ENCODE results near the gene CALD1. TPM values are rescaled to one million over a fixed set of nuclear protein-coding genes. Genes with fewer than 3 reads are reported as not detected.

Gene CALD1
- total and polyA plus RNA-seq, 4 donors, result 48.0 to 226 (median 95.2) TPM

DNA sequence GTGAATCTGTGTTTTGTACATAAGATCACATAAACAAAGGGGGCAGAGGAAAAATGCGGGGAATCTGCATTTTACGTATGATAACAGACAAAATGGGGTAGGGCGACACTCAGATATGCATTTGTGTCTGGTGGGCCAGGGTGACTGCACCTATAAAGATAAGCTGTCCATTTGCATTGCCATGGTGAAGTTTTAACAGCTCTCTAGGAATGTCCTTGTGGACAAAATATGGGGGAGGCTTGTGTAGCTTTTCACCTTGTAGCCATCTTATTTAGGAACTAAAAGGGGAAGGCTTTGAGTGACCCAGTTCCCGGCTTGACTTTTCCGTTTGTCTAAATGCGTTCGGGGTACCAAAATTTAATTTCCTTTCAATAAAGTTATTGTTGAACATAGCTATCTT lies 114.5 kb downstream of the CALD1 start:
- WGBS, result 83% methylated on average over 7 of the region's 7 CpGs
- TF ChIP-seq SP1 (IDR thresholded peaks at IDR 0.05) (no peak), EGR1 (IDR thresholded peaks at IDR 0.05; ENCODE audit: low read depth in 2 of 2) (no peak), RXRA (IDR thresholded peaks at IDR 0.05) (no peak), YY1 (IDR thresholded peaks at IDR 0.05) (no peak), JUND (IDR thresholded peaks at IDR 0.05) (no peak), FOXA1 (IDR thresholded peaks at IDR 0.05) (no peak), TAF1 (conservative IDR thresholded peaks at IDR 0.05) (no peak), HNF4A (conservative IDR thresholded peaks at IDR 0.05) (no peak), FOXA2 (IDR thresholded peaks at IDR 0.05) (no peak), GABPA (IDR thresholded peaks at IDR 0.05 in 1 of 2, conservative IDR thresholded peaks at IDR 0.05 in 1 of 2) (no peak)
- TF ChIP-seq, protein P1, sequence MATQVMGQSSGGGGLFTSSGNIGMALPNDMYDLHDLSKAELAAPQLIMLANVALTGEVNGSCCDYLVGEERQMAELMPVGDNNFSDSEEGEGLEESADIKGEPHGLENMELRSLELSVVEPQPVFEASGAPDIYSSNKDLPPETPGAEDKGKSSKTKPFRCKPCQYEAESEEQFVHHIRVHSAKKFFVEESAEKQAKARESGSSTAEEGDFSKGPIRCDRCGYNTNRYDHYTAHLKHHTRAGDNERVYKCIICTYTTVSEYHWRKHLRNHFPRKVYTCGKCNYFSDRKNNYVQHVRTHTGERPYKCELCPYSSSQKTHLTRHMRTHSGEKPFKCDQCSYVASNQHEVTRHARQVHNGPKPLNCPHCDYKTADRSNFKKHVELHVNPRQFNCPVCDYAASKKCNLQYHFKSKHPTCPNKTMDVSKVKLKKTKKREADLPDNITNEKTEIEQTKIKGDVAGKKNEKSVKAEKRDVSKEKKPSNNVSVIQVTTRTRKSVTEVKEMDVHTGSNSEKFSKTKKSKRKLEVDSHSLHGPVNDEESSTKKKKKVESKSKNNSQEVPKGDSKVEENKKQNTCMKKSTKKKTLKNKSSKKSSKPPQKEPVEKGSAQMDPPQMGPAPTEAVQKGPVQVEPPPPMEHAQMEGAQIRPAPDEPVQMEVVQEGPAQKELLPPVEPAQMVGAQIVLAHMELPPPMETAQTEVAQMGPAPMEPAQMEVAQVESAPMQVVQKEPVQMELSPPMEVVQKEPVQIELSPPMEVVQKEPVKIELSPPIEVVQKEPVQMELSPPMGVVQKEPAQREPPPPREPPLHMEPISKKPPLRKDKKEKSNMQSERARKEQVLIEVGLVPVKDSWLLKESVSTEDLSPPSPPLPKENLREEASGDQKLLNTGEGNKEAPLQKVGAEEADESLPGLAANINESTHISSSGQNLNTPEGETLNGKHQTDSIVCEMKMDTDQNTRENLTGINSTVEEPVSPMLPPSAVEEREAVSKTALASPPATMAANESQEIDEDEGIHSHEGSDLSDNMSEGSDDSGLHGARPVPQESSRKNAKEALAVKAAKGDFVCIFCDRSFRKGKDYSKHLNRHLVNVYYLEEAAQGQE (IDR thresholded peaks at IDR 0.05), result no peak
- TF ChIP-seq, protein P2, sequence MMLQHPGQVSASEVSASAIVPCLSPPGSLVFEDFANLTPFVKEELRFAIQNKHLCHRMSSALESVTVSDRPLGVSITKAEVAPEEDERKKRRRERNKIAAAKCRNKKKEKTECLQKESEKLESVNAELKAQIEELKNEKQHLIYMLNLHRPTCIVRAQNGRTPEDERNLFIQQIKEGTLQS (IDR thresholded peaks at IDR 0.05), result no peak
- TF ChIP-seq, protein P3, sequence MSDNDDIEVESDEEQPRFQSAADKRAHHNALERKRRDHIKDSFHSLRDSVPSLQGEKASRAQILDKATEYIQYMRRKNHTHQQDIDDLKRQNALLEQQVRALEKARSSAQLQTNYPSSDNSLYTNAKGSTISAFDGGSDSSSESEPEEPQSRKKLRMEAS (IDR thresholded peaks at IDR 0.05), result no peak

DNA sequence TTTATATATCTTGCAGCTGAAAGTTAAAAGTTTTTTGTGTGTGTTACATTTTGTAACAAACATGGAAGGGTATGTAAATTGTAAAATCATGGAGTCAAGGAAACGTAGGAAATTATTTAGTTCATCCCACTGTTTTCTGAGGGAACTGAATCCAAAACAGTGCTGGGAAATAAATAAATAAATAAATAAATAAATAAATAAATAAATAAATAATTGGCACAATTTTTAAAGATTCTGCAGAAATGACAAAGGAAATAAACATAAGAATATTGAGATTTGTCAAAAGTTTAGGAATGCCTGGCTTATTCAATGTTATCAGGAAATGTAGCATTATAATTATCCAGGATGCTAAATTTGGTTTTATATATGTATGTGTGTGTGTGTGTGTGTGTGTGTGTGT lies 115.5 kb downstream of the CALD1 start:
- WGBS, result 89% methylated on average over 1 of the region's 1 CpG
- no peak for TF ChIP-seq GABPA (IDR thresholded peaks at IDR 0.05 in 1 of 2, conservative IDR thresholded peaks at IDR 0.05 in 1 of 2)
- TF ChIP-seq, protein P3 (IDR thresholded peaks at IDR 0.05), result no peak
- no peak for TF ChIP-seq RXRA (IDR thresholded peaks at IDR 0.05)
- no peak for TF ChIP-seq HNF4A (conservative IDR thresholded peaks at IDR 0.05)
- TF ChIP-seq FOXA1 (IDR thresholded peaks at IDR 0.05), result no peak
- no peak for TF ChIP-seq TAF1 (conservative IDR thresholded peaks at IDR 0.05)
- TF ChIP-seq YY1 (IDR thresholded peaks at IDR 0.05), result no peak
- TF ChIP-seq, protein P2 (IDR thresholded peaks at IDR 0.05), result no peak
- TF ChIP-seq, protein P4, sequence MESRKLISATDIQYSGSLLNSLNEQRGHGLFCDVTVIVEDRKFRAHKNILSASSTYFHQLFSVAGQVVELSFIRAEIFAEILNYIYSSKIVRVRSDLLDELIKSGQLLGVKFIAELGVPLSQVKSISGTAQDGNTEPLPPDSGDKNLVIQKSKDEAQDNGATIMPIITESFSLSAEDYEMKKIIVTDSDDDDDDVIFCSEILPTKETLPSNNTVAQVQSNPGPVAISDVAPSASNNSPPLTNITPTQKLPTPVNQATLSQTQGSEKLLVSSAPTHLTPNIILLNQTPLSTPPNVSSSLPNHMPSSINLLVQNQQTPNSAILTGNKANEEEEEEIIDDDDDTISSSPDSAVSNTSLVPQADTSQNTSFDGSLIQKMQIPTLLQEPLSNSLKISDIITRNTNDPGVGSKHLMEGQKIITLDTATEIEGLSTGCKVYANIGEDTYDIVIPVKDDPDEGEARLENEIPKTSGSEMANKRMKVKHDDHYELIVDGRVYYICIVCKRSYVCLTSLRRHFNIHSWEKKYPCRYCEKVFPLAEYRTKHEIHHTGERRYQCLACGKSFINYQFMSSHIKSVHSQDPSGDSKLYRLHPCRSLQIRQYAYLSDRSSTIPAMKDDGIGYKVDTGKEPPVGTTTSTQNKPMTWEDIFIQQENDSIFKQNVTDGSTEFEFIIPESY (IDR thresholded peaks at IDR 0.05), result no peak
- TF ChIP-seq, protein P5, sequence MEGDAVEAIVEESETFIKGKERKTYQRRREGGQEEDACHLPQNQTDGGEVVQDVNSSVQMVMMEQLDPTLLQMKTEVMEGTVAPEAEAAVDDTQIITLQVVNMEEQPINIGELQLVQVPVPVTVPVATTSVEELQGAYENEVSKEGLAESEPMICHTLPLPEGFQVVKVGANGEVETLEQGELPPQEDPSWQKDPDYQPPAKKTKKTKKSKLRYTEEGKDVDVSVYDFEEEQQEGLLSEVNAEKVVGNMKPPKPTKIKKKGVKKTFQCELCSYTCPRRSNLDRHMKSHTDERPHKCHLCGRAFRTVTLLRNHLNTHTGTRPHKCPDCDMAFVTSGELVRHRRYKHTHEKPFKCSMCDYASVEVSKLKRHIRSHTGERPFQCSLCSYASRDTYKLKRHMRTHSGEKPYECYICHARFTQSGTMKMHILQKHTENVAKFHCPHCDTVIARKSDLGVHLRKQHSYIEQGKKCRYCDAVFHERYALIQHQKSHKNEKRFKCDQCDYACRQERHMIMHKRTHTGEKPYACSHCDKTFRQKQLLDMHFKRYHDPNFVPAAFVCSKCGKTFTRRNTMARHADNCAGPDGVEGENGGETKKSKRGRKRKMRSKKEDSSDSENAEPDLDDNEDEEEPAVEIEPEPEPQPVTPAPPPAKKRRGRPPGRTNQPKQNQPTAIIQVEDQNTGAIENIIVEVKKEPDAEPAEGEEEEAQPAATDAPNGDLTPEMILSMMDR (IDR thresholded peaks at IDR 0.05; ENCODE audit: low read depth, low read length, missing input control), result no peak
- no peak for TF ChIP-seq NR2F2 (IDR thresholded peaks at IDR 0.05)
- TF ChIP-seq EGR1 (IDR thresholded peaks at IDR 0.05; ENCODE audit: low read depth in 2 of 2), result no peak
- TF ChIP-seq SP1 (IDR thresholded peaks at IDR 0.05), result no peak
- TF ChIP-seq, protein P1 (IDR thresholded peaks at IDR 0.05), result no peak
- TF ChIP-seq RAD21 (IDR thresholded peaks at IDR 0.05), result no peak
- TF ChIP-seq JUND (IDR thresholded peaks at IDR 0.05), result no peak
- no peak for TF ChIP-seq HNF4G (IDR thresholded peaks at IDR 0.05)
- no peak for TF ChIP-seq FOXA2 (IDR thresholded peaks at IDR 0.05)
- Histone ChIP-seq H3K4me1 (ENCODE audit: control insufficient read depth in 4 of 4, insufficient read depth in 4 of 4, low read length in 3 of 4) (peaks cover 5 to 38% (median 17%) of the 10 kb centered on the region in 4 donors), H3K27ac (ENCODE audit: low read depth in 1 of 2, low read length in 2 of 2) (no peak overlapping the region), H3K4me3 (ENCODE audit: low read depth in 1 of 3, low read length in 3 of 3) (no peak overlapping the region), H3K36me3 (ENCODE audit: control insufficient read depth in 4 of 4, insufficient read depth in 3 of 4, low read depth in 1 of 4, low read length in 3 of 4) (peaks cover 0 to 3% (median 0%) of the 10 kb centered on the region in 4 donors), H3K27me3 (ENCODE audit: control insufficient read depth in 4 of 4, insufficient read depth in 4 of 4, low read length in 3 of 4) (no peaks in the 10 kb centered on the region), H3K9me3 (ENCODE audit: control insufficient read depth in 4 of 4, low read length in 3 of 4) (peaks cover 0 to 9% (median 2%) of the 10 kb centered on the region in 4 donors), H3K9ac (ENCODE audit: low read depth in 1 of 2, low read length in 2 of 2) (no peak overlapping the region)
- no peak for DNase-seq (ENCODE audit: low spot score)

More for the DNA sequence above, 114.5 kb downstream of the CALD1 start:
- Histone ChIP-seq H3K4me1 (ENCODE audit: control insufficient read depth in 4 of 4, insufficient read depth in 4 of 4, low read length in 3 of 4) (peaks cover 5 to 33% (median 17%) of the 10 kb centered on the region in 4 donors), H3K9me3 (ENCODE audit: control insufficient read depth in 4 of 4, low read length in 3 of 4) (peaks cover 0 to 9% (median 2%) of the 10 kb centered on the region in 4 donors), H3K27me3 (ENCODE audit: control insufficient read depth in 4 of 4, insufficient read depth in 4 of 4, low read length in 3 of 4) (no peaks in the 10 kb centered on the region), H3K9ac (ENCODE audit: low read depth in 1 of 2, low read length in 2 of 2) (no peak overlapping the region), H3K27ac (ENCODE audit: low read depth in 1 of 2, low read length in 2 of 2) (peak overlapping the region; percentile 92 to 93), H3K36me3 (ENCODE audit: control insufficient read depth in 4 of 4, insufficient read depth in 3 of 4, low read depth in 1 of 4, low read length in 3 of 4) (peaks cover 0 to 3% (median 0%) of the 10 kb centered on the region in 4 donors), H3K4me3 (ENCODE audit: low read depth in 1 of 3, low read length in 3 of 3) (peak overlapping the region in 1 of 3 donors; percentile 81)
- DNase-seq (ENCODE audit: low spot score), result no peak
